GM18519 (cell line): ENCODE measurements around the gene LYSMD2.

Experiments used
- ATAC-seq: cut with Tn5 transposase; IDR thresholded peaks from one replicate; pipeline ENCODE4 v1.9.1; 2021; ENCODE audit warnings: mild to moderate bottlenecking, moderate library complexity; ENCODE audit not compliant: unreplicated experiment, low FRiP score

The LYSMD2 gene

DNA sequence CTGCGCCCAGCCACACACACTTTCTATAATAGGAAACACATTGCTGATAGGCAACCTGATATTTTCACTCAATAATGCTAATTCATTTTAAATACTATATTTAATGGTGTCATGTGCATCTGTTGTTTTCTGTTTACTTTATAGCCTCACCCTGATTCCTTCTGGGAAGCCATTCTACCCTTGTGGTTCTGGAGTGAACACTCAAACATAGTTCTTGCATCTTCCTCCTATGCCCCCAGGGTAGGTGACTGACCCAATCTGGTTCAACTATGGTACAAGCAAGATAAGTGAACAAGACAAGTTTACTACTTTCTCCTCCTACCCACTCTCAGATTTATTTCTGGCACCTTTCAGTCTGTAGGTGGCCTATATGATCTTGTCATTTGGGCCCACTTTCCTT is 60.4 kb downstream of the LYSMD2 start:
- ATAC-seq = no peak

DNA sequence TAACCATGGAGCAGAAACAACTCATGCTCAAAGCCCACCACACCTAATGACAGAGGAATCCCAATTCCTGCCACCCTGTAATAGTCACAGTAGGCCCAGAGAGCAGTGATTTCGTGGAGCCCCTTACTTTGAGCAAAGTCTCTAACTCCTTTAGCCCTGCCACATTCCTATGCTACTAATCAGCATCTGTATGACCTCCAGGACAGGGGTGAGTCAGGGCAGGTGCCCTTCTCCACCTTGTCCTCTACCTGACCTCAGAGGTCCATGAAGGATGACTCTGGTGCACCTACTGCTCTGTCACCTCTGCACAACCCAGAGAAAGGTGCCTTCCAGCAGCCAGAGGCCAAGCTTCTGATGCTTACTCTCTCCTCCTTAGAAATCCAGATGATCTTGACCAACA is 62.2 kb downstream of the LYSMD2 start:
- ATAC-seq = no peak
